OCI-LY3 (cell line): Measurements from ENCODE around the gene BRSK1.

Experiments
- H2AFZ ChIP-seq: fragments of 200-600, 300-600 bp; shearing (Covaris generic); 2 replicates; pipeline ENCODE4 v1.6.0; 2014; ENCODE audit warnings: antibody characterized with exemption, low read depth, low read length
- H3K27ac ChIP-seq: fragments of 200-600, 300-600 bp; sonication (generic); 2 replicates; pipeline ENCODE4 v1.5.1; 2014; ENCODE audit warnings: mild to moderate bottlenecking, low read length, moderate library complexity, mixed read lengths
- H3K27me3 ChIP-seq: fragments of 200-600, 300-600 bp; sonication (generic); 2 replicates; pipeline ENCODE4 v1.6.1; 2014; ENCODE audit warnings: low read depth, low read length, mixed read lengths
- H3K36me3 ChIP-seq: fragments of 200-600, 300-600 bp; sonication (generic); replicated peaks from 2 replicates; pipeline ENCODE3; 2014; ENCODE audit warnings: low read depth, low read length, mixed read lengths
- H3K4me1 ChIP-seq: fragments of 300-600, 200-600 bp; sonication (generic); 2 replicates; pipeline ENCODE4 v1.6.1; 2014; ENCODE audit warnings: low read length, mixed read lengths
- H3K4me2 ChIP-seq: fragments of 200-600, 300-600 bp; sonication (generic); 2 replicates; pipeline ENCODE4 v1.6.1; 2014; ENCODE audit warnings: low read length, mixed read lengths
- H3K4me3 ChIP-seq: fragments of 300-600, 200-600 bp; sonication (generic); 2 replicates; pipeline ENCODE4 v1.5.1; 2014; ENCODE audit warnings: antibody characterized with exemption, mild to moderate bottlenecking, low read length, moderate library complexity
- H3K79me2 ChIP-seq: fragments of 300-600, 200-600 bp; shearing (Covaris generic); 2 replicates; pipeline ENCODE4 v1.6.1; 2014; ENCODE audit warnings: mild to moderate bottlenecking, low read length, mixed read lengths
- H3K9ac ChIP-seq: fragments of 300-600, 200-600 bp; shearing (Covaris generic); 2 replicates; pipeline ENCODE4 v1.6.0; 2014; ENCODE audit warnings: mild to moderate bottlenecking, low read length, moderate library complexity
- H3K9me3 ChIP-seq: fragments of 200-600, 300-600 bp; shearing (Covaris generic); 2 replicates; pipeline ENCODE4 v1.6.1; 2014; ENCODE audit warnings: low read length, mixed read lengths; ENCODE audit not compliant: insufficient read depth
- H4K20me1 ChIP-seq: fragments of 200-600, 300-600 bp; sonication (generic); 2 replicates; pipeline ENCODE4 v1.6.1; 2016; ENCODE audit warnings: low read length, mixed read lengths; ENCODE audit not compliant: insufficient read depth
- EZH2phosphoT487 ChIP-seq: fragments of 200-600 bp; shearing (Covaris generic); IDR thresholded peaks from 2 replicates; pipeline ENCODE4 v1.6.1; 2018; ENCODE audit warnings: antibody characterized with exemption, mixed run types, low read depth
- TF ChIP-seq, protein P1 (sequence below): fragments of 200-600, 300-600 bp; sonication (generic); IDR thresholded peaks from 2 replicates; pipeline ENCODE4 v1.5.1; 2014; ENCODE audit warnings: antibody characterized with exemption, low read length, low read depth

Gene BRSK1

GRCh38 chr19:55348317-55349034, 64.7 kb downstream of the BRSK1 start:
- TF ChIP-seq, protein P1, sequence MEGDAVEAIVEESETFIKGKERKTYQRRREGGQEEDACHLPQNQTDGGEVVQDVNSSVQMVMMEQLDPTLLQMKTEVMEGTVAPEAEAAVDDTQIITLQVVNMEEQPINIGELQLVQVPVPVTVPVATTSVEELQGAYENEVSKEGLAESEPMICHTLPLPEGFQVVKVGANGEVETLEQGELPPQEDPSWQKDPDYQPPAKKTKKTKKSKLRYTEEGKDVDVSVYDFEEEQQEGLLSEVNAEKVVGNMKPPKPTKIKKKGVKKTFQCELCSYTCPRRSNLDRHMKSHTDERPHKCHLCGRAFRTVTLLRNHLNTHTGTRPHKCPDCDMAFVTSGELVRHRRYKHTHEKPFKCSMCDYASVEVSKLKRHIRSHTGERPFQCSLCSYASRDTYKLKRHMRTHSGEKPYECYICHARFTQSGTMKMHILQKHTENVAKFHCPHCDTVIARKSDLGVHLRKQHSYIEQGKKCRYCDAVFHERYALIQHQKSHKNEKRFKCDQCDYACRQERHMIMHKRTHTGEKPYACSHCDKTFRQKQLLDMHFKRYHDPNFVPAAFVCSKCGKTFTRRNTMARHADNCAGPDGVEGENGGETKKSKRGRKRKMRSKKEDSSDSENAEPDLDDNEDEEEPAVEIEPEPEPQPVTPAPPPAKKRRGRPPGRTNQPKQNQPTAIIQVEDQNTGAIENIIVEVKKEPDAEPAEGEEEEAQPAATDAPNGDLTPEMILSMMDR: no peak
- TF ChIP-seq EZH2phosphoT487: no peak
- H3K36me3 ChIP-seq: peaks cover 3% of the 10 kb centered on the region
- no peaks in the 10 kb centered on the region for H3K4me1 ChIP-seq
- no peaks in the 10 kb centered on the region for H3K79me2 ChIP-seq
- H2AFZ ChIP-seq: no peak overlapping the region
- no peak overlapping the region for H3K4me3 ChIP-seq
- no peaks in the 10 kb centered on the region for H3K9me3 ChIP-seq
- no peak overlapping the region for H3K9ac ChIP-seq
- 0 out of 2 replicates have a peak, but pooled peaks cover 2% of the 10 kb centered on the region for H4K20me1 ChIP-seq
- no peaks in the 10 kb centered on the region for H3K27me3 ChIP-seq
- H3K4me2 ChIP-seq: no peak overlapping the region
- no peak overlapping the region for H3K27ac ChIP-seq

DNA sequence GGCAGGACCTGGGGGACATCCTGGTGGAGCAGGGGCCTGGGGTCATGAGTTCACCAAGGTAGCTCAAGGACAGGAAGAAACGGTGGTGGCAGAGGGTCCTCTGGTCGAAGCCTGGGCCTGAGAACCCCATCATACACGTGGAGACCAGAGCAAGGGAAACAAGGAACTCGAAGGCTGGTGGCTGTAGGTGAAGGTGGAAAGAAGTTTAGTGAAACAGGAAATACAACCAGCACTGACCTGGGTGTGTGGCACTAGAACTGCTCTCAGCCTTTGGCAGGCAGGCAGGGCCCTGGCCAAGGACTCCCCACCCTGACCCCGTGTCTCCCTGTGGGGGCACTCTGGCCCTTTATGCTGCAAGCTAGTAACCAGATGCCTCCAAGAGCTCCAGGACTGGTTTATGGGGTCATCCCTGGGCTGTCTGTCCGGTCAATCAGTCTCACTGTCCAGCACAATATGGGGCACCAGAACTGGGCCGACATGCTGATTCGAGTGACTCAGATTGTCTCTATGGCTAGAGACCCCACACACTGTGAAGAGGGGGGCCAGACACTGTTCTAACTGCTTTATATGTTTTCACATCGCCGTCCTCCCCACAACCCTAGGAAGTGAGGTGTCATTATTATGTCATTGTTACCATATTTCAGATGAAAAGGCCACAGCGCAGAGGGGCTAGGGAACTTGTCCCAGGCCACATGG, 67.0 kb downstream of the BRSK1 start:
- no peak overlapping the region for H2AFZ ChIP-seq
- H3K4me1 ChIP-seq: no peaks in the 10 kb centered on the region
- H3K27me3 ChIP-seq: no peaks in the 10 kb centered on the region; the same call in 1 of the 2 replicates
- no peak for TF ChIP-seq EZH2phosphoT487
- TF ChIP-seq, protein P1: no peak
- no peak overlapping the region for H3K9ac ChIP-seq
- H3K9me3 ChIP-seq: no peaks in the 10 kb centered on the region
- no peaks in the 10 kb centered on the region for H3K36me3 ChIP-seq
- H3K4me2 ChIP-seq: no peak overlapping the region
- no peak overlapping the region for H3K27ac ChIP-seq
- H4K20me1 ChIP-seq: 0 out of 2 replicates have a peak, but pooled peaks cover 2% of the 10 kb centered on the region
- no peak overlapping the region for H3K4me3 ChIP-seq
- no peaks in the 10 kb centered on the region for H3K79me2 ChIP-seq

GRCh38 chr19:55352040-55352439, 68.2 kb downstream of the BRSK1 start:
- no peak overlapping the region for H3K4me2 ChIP-seq
- no peak overlapping the region for H3K27ac ChIP-seq
- H3K4me3 ChIP-seq: no peak overlapping the region
- no peaks in the 10 kb centered on the region for H3K79me2 ChIP-seq
- 0 out of 2 replicates have a peak, but pooled peaks cover 2% of the 10 kb centered on the region for H4K20me1 ChIP-seq
- TF ChIP-seq, protein P1: no peak
- no peak for TF ChIP-seq EZH2phosphoT487
- H3K36me3 ChIP-seq: no peaks in the 10 kb centered on the region
- no peaks in the 10 kb centered on the region for H3K4me1 ChIP-seq
- no peak overlapping the region for H2AFZ ChIP-seq
- no peak overlapping the region for H3K9ac ChIP-seq
- no peaks in the 10 kb centered on the region for H3K9me3 ChIP-seq
- H3K27me3 ChIP-seq: peaks cover 2% of the 10 kb centered on the region; the same call in 1 of the 2 replicates

GRCh38 chr19:55352549-55353145, 68.8 kb downstream of the BRSK1 start:
- Histone ChIP-seq H3K4me1 (no peaks in the 10 kb centered on the region), H3K4me3 (no peak overlapping the region)

More at GRCh38 chr19:55352549-55353145, 68.8 kb downstream of the BRSK1 start:
- peaks cover 5% of the 10 kb centered on the region; the same call in 1 of the 2 replicates for H3K27me3 ChIP-seq
- H3K4me2 ChIP-seq: no peak overlapping the region
- 0 out of 2 replicates have a peak, but pooled peaks cover 2% of the 10 kb centered on the region for H4K20me1 ChIP-seq
- no peaks in the 10 kb centered on the region for H3K9me3 ChIP-seq
- TF ChIP-seq, protein P1: no peak
- no peak for TF ChIP-seq EZH2phosphoT487
- H3K36me3 ChIP-seq: no peaks in the 10 kb centered on the region
- no peak overlapping the region for H2AFZ ChIP-seq
- H3K27ac ChIP-seq: no peak overlapping the region
- no peaks in the 10 kb centered on the region for H3K79me2 ChIP-seq
- H3K9ac ChIP-seq: no peak overlapping the region
